ENCODE results near the gene PHACTR1.
"Not testable (repeated sequence)": the region's sequence is repeated elsewhere in the genome, so short reads cannot be mapped to it uniquely, and the experiment has no call there.

PHACTR1 gene

GRCh38 chr6:13318821-13319220 is 602.3 kb downstream of the PHACTR1 start:
- DNase-seq (ENCODE audit: low read depth): no peak

DNA sequence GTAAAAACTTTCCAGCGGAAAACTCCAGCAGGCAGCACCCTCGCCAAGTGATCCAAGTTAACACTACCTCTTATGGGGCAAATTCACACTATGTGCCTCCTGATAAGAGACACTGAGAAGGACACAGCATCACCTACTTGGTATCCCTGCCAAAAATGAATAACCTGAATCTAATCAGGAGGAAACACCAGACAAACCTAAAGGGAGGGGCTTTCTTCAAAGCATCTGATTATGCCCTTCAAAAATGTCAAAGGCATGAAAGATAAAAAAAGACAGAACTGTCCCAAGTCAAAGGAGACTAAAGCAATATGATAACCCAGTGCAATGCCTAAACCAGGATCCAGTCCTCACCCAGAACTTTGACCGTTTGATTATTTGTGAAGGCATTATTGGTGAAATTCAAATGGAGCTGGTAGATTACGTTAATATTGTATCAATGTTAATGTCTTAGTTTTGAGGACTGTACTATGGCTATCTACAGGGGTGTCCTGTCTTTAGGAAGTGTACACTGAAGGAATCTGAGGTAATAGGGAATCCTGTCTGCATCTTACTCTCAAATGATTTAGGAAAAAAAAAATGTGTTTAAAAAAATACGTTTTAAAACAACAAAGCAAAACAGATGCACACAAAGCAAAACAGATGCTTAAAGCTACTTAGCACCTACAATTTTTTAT is 603.5 kb downstream of the PHACTR1 start:
- no peak for DNase-seq (ENCODE audit: low read depth)

DNA sequence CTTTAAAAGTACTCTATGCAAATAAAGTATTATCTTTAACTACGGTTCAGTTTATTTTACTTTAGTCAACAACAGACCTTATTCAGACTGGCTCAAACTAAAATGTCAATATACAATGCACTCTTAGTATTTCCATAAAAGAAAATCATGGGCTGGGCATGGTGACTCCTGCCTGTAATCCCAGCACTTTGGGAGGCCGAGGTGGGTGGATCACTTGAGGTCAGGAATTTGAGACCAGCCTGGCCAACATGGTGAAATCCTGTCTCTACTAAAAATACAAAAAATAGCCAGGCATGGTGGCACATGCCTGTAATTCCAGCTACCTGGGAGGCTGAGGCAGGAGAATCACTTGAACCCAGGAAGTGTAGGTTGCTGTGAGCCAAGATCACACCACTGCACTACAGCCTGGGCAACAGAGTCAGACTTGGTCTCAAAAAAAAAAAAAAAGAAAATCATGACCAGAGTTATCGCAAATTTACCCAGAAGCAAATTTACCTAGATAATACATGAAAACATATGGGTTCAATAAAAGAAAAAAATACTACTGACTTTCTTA is 609.5 kb downstream of the PHACTR1 start:
- not testable (repeated sequence) for DNase-seq (ENCODE audit: low read depth)

GRCh38 chr6:13327691-13328075 is 611.1 kb downstream of the PHACTR1 start:
- DNase-seq (ENCODE audit: low read depth): no peak

GRCh38 chr6:13328076-13328874 is 611.7 kb downstream of the PHACTR1 start, which contains the start of gene TBC1D7:
TBC1D7 (minus strand) TSS chr6:13328537; CDS start chr6:13326898, 1,639 bp downstream.
- DNase-seq (ENCODE audit: low read depth): peak; percentile 92

DNA sequence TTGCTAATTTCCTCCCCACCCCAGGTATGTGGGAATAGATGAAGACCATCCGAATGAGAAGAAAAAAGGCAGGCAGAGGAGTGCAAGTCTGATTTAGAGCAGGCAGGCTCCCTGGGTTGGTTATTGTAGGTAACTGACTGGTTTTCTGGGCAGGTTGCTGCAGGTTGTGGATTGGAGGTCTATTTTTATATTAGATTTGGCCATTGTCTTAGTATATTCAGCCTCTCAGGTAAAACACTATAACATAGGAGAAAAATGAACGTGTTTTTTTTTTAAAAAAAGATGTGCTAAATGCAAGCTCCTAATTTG is 612.3 kb downstream of the PHACTR1 start:
- DNase-seq (ENCODE audit: low read depth): no peak

GRCh38 chr6:13331516-13332348 is 615.2 kb downstream of the PHACTR1 start:
- DNase-seq (ENCODE audit: low read depth): no peak

GRCh38 chr6:13332349-13332706 is 615.8 kb downstream of the PHACTR1 start:
- no peak for DNase-seq (ENCODE audit: low read depth)

- DNase-seq (ENCODE audit: low read depth): no peak
Observed at GRCh38 chr6:13334953-13335352, 618.4 kb downstream of the PHACTR1 start.

DNA sequence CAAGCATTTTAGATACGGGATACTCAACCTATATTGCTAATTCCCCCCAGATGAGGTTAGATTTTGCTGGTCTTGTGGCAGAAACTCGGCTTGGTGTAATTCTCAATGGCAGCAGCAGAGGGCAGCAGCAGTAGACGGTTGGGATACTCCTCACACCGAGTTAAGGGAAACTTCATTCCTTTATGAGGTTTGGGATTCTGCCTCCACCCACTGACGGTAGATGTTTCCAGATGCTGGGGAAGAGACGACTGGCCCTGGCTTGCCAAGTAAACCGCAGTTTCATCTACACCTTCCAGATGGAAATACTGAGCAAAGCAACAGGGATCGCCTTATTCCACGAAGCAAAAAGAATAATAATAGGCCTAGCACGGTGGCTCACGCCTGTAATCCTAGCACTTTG is 620.0 kb downstream of the PHACTR1 start:
- peak; percentile 76 for DNase-seq (ENCODE audit: low read depth)

- DNase-seq (ENCODE audit: low read depth): no peak
Observed at GRCh38 chr6:13338038-13338437, 621.5 kb downstream of the PHACTR1 start.

Data from stimulated activated CD8-positive, alpha-beta memory T cell treated with anti-CD3 and anti-CD28 coated beads, Interleukin-15, amount 100 ng/mL, for 24 hours (primary cell).